HAP-1 (cell line): ENCODE results near the gene KLF6.

Experiments used
- DNase-seq, 2 experiments: peaks; one replicate each; pipeline ENCODE4 v3.0.0-alpha.2; 2016 to 2020; ENCODE audit warnings: low spot score in 2 of 2
- H3K27me3 ChIP-seq: fragments of 250-450 bp; sonication (Bioruptor Pico); 2 replicates; pipeline ENCODE4 v1.5.1; 2020; ENCODE audit warnings: low read depth, mild to moderate bottlenecking, moderate library complexity
- H3K36me3 ChIP-seq: fragments of 250-450 bp; sonication (Bioruptor Pico); replicated peaks from 2 replicates; pipeline ENCODE4 v1.5.1; 2020; ENCODE audit warnings: mild to moderate bottlenecking
- H3K4me1 ChIP-seq: fragments of 250-450 bp; sonication (Bioruptor Pico); 2 replicates; pipeline ENCODE4 v1.5.1; 2020; ENCODE audit warnings: mild to moderate bottlenecking
- H3K4me3 ChIP-seq: fragments of 250-450 bp; sonication (Bioruptor Pico); 2 replicates; pipeline ENCODE4 v1.5.1; 2020; ENCODE audit warnings: mild to moderate bottlenecking, moderate library complexity
- H3K9me3 ChIP-seq: fragments of 250-450 bp; sonication (Bioruptor Pico); 2 replicates; pipeline ENCODE4 v1.5.1; 2020; ENCODE audit warnings: mild to moderate bottlenecking, moderate library complexity
- in situ Hi-C: fragments of 300-500 bp; cut with MboI; formaldehyde crosslinking; loops from 3 replicates; pipeline ENCODE4 v1.14.3; 2020; ENCODE audit warnings: low sequenced_read_pairs, inconsistent platforms, mixed read lengths

Gene KLF6

GRCh38 chr10:3805201-3805790 lies 20.3 kb upstream of the KLF6 start:
- Histone ChIP-seq H3K36me3 (no peaks in the 10 kb centered on the region), H3K27me3 (no peaks in the 10 kb centered on the region), H3K4me1 (no peaks in the 10 kb centered on the region), H3K4me3 (no peak overlapping the region), H3K9me3 (no peaks in the 10 kb centered on the region)
- no peak for DNase-seq
- in situ Hi-C loops, result no loop called here

- in situ Hi-C loops, result no loop called here
- no peaks in the 10 kb centered on the region for H3K36me3 ChIP-seq
- H3K9me3 ChIP-seq, result no peaks in the 10 kb centered on the region
- H3K4me1 ChIP-seq, result no peaks in the 10 kb centered on the region
- no peak for DNase-seq
- no peaks in the 10 kb centered on the region for H3K27me3 ChIP-seq
- H3K4me3 ChIP-seq, result no peak overlapping the region
Measured at GRCh38 chr10:3803927-3804741, 19.1 kb upstream of the KLF6 start.

GRCh38 chr10:3803295-3803926 lies 18.4 kb upstream of the KLF6 start:
- no peaks in the 10 kb centered on the region for H3K9me3 ChIP-seq
- H3K4me3 ChIP-seq, result no peak overlapping the region
- in situ Hi-C loops, result no loop called here
- H3K27me3 ChIP-seq, result no peaks in the 10 kb centered on the region
- H3K36me3 ChIP-seq, result no peaks in the 10 kb centered on the region
- no peaks in the 10 kb centered on the region for H3K4me1 ChIP-seq
- DNase-seq, result no peak

- in situ Hi-C loops, result no loop called here
- DNase-seq, result no peak
- no peaks in the 10 kb centered on the region for H3K36me3 ChIP-seq
- H3K9me3 ChIP-seq, result no peaks in the 10 kb centered on the region
- H3K4me3 ChIP-seq, result no peak overlapping the region
- H3K27me3 ChIP-seq, result no peaks in the 10 kb centered on the region
- H3K4me1 ChIP-seq, result no peaks in the 10 kb centered on the region
Measured at GRCh38 chr10:3802526-3803265, 17.7 kb upstream of the KLF6 start.

GRCh38 chr10:3801558-3802192 lies 16.7 kb upstream of the KLF6 start:
- Histone ChIP-seq H3K4me3 (no peak overlapping the region), H3K9me3 (no peaks in the 10 kb centered on the region), H3K4me1 (no peaks in the 10 kb centered on the region), H3K27me3 (no peaks in the 10 kb centered on the region), H3K36me3 (no peaks in the 10 kb centered on the region)
- in situ Hi-C loops, result no loop called here
- DNase-seq, result no peak

- no peaks in the 10 kb centered on the region for H3K27me3 ChIP-seq
- no peaks in the 10 kb centered on the region for H3K4me1 ChIP-seq
- no peaks in the 10 kb centered on the region for H3K9me3 ChIP-seq
- H3K4me3 ChIP-seq, result no peak overlapping the region
- no peak for DNase-seq
- in situ Hi-C loops, result no loop called here
- H3K36me3 ChIP-seq, result no peaks in the 10 kb centered on the region
Measured at GRCh38 chr10:3800586-3800985, 15.6 kb upstream of the KLF6 start.

GRCh38 chr10:3797750-3798149 lies 12.7 kb upstream of the KLF6 start:
- no peak for DNase-seq
- Histone ChIP-seq H3K27me3 (no peaks in the 10 kb centered on the region), H3K9me3 (no peaks in the 10 kb centered on the region), H3K4me3 (no peak overlapping the region), H3K36me3 (no peaks in the 10 kb centered on the region), H3K4me1 (no peaks in the 10 kb centered on the region)
- in situ Hi-C loops, result loop anchor here (25.0 kb wide), 1 partner anchor 610 kb away; no protein-coding TSS in a partner anchor

GRCh38 chr10:3793553-3793952 lies 8.5 kb upstream of the KLF6 start:
- H3K36me3 ChIP-seq, result no peaks in the 10 kb centered on the region
- H3K9me3 ChIP-seq, result no peaks in the 10 kb centered on the region; the same call in 1 of the 2 replicates
- in situ Hi-C loops, result loop anchor here (25.0 kb wide), 1 partner anchor 606 kb away; no protein-coding TSS in a partner anchor
- no peak overlapping the region for H3K4me3 ChIP-seq
- no peaks in the 10 kb centered on the region for H3K27me3 ChIP-seq
- H3K4me1 ChIP-seq, result no peaks in the 10 kb centered on the region; the same call in 1 of the 2 replicates
- no peak for DNase-seq

- H3K4me3 ChIP-seq, result no peak overlapping the region
- H3K4me1 ChIP-seq, result no peaks in the 10 kb centered on the region; the same call in 1 of the 2 replicates
- DNase-seq, result no peak
- H3K36me3 ChIP-seq, result no peaks in the 10 kb centered on the region
- in situ Hi-C loops, result loop anchor here (25.0 kb wide), 1 partner anchor 605 kb away; no protein-coding TSS in a partner anchor
- no peaks in the 10 kb centered on the region for H3K27me3 ChIP-seq
- H3K9me3 ChIP-seq, result no peaks in the 10 kb centered on the region; the same call in 1 of the 2 replicates
Measured at GRCh38 chr10:3792710-3793219, 7.8 kb upstream of the KLF6 start.

GRCh38 chr10:3791974-3792633 lies 7.1 kb upstream of the KLF6 start:
- no peak overlapping the region for H3K4me3 ChIP-seq
- DNase-seq, result no peak
- in situ Hi-C loops, result loop anchor here (25.0 kb wide), 1 partner anchor 605 kb away; no protein-coding TSS in a partner anchor

GRCh38 chr10:3790858-3791257 lies 5.8 kb upstream of the KLF6 start:
- H3K27me3 ChIP-seq, result no peaks in the 10 kb centered on the region
- no peaks in the 10 kb centered on the region; the same call in 1 of the 2 replicates for H3K9me3 ChIP-seq
- H3K4me1 ChIP-seq, result peaks cover 12% of the 10 kb centered on the region
- H3K36me3 ChIP-seq, result no peaks in the 10 kb centered on the region
- DNase-seq, result no peak
- in situ Hi-C loops, result loop anchor here (25.0 kb wide), 1 partner anchor 604 kb away; no protein-coding TSS in a partner anchor
- H3K4me3 ChIP-seq, result no peak overlapping the region

More at GRCh38 chr10:3791974-3792633, 7.1 kb upstream of the KLF6 start:
- H3K4me1 ChIP-seq, result no peaks in the 10 kb centered on the region; the same call in 1 of the 2 replicates
- no peaks in the 10 kb centered on the region; the same call in 1 of the 2 replicates for H3K9me3 ChIP-seq
- H3K27me3 ChIP-seq, result no peaks in the 10 kb centered on the region
- no peaks in the 10 kb centered on the region for H3K36me3 ChIP-seq

- no peak for DNase-seq
- no peaks in the 10 kb centered on the region for H3K36me3 ChIP-seq
- peaks cover 12% of the 10 kb centered on the region for H3K4me1 ChIP-seq
- H3K9me3 ChIP-seq, result no peaks in the 10 kb centered on the region; the same call in 1 of the 2 replicates
- in situ Hi-C loops, result loop anchor here (25.0 kb wide), 1 partner anchor 603 kb away; no protein-coding TSS in a partner anchor
- no peak overlapping the region for H3K4me3 ChIP-seq
- no peaks in the 10 kb centered on the region for H3K27me3 ChIP-seq
Measured at GRCh38 chr10:3790272-3790671, 5.3 kb upstream of the KLF6 start.
